ENCODE results near the gene CAPN2. TPM values are rescaled to one million over a fixed set of nuclear protein-coding genes. Genes with fewer than 3 reads are reported as not detected.
A peak's percentile ranks its signal among the peaks of the same experiment; 100 is the strongest.

The CAPN2 gene
- total RNA-seq, 1 donor from 2014 or later = 258 TPM

DNA sequence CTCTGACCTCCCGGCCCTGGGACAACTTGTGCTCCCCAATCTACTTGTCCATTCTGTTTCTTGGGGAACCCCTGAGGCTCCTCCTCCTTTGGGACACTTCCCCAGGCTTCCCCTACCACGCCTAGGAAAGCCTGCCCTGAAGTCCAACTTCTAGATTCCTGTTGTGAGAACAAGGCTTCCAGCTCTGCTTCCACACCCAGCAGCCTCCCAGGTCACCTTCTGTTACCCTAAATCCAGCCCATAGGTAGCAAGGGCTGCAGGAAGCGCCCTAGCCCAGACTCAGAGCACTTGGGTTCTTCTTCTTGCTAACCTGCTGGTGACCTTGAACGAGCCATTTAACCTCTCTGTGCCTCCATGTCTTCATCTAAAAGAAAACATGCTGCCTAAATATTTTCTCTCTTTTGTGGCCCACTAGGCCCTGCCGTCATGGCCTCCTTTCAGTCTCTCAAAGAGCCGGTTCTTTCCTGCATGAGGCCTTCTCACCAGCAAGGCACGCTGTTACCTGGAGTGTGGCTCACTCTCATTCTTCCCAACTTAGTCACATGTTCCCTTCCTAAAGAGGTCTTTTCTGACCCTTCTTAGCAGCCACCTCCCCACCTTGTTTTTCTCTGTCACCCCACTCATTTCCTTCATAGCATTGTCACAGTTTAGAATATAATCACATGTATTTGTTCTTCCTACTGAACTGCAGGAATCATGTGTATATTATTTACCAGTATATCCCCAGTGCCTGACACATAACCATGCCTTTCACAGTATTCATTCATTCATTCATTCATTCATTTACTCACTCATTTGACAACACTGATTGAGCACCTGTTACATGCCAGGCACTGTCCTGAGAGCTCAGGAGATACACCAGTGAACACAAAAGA is 1.4 kb downstream of the CAPN2 start:
- no peak for DNase-seq (ENCODE audit: low read depth)
- Histone ChIP-seq H3K36me3 (ENCODE audit: control insufficient read depth, insufficient read depth, low read length) (peaks cover 4% of the 10 kb centered on the region), H3K4me3 (ENCODE audit: low read depth, low read length) (peak overlapping the region; percentile 86), H3K27me3 (ENCODE audit: control insufficient read depth, insufficient read depth, low read length) (no peaks in the 10 kb centered on the region)
- TF ChIP-seq CTCF (IDR thresholded peaks at IDR 0.05; ENCODE audit: insufficient read depth, low read length, poor library complexity, severe bottlenecking) = no peak

DNA sequence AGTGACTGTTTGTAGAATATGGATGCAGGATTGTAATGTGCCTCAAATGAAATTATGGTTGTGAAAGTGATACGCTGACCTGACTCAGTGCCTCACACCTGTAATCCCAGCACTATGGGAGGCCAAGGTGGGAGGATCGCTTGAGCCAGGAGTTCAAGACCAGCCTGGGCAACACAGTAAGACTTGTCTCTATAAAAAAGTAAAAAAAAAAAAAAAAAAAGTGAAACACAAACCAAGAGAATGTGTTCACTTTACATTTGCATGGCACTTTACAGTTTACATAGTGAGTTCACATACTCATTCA is 2.0 kb downstream of the CAPN2 start:
- H3K36me3 ChIP-seq (ENCODE audit: control insufficient read depth, insufficient read depth, low read length) = peaks cover 4% of the 10 kb centered on the region
- no peak for DNase-seq (ENCODE audit: low read depth)
- TF ChIP-seq CTCF (IDR thresholded peaks at IDR 0.05; ENCODE audit: insufficient read depth, low read length, poor library complexity, severe bottlenecking) = no peak
- no peaks in the 10 kb centered on the region for H3K27me3 ChIP-seq (ENCODE audit: control insufficient read depth, insufficient read depth, low read length)
- peak overlapping the region; percentile 86 for H3K4me3 ChIP-seq (ENCODE audit: low read depth, low read length)

- H3K36me3 ChIP-seq (ENCODE audit: control insufficient read depth, insufficient read depth, low read length) = peaks cover 4% of the 10 kb centered on the region
- peak overlapping the region; percentile 23 for H3K4me3 ChIP-seq (ENCODE audit: low read depth, low read length)
- H3K27me3 ChIP-seq (ENCODE audit: control insufficient read depth, insufficient read depth, low read length) = no peaks in the 10 kb centered on the region
- no peak for TF ChIP-seq CTCF (IDR thresholded peaks at IDR 0.05; ENCODE audit: insufficient read depth, low read length, poor library complexity, severe bottlenecking)
- DNase-seq (ENCODE audit: low read depth) = no peak
Observed at GRCh38 chr1:223714849-223715603, 2.7 kb downstream of the CAPN2 start.

DNA sequence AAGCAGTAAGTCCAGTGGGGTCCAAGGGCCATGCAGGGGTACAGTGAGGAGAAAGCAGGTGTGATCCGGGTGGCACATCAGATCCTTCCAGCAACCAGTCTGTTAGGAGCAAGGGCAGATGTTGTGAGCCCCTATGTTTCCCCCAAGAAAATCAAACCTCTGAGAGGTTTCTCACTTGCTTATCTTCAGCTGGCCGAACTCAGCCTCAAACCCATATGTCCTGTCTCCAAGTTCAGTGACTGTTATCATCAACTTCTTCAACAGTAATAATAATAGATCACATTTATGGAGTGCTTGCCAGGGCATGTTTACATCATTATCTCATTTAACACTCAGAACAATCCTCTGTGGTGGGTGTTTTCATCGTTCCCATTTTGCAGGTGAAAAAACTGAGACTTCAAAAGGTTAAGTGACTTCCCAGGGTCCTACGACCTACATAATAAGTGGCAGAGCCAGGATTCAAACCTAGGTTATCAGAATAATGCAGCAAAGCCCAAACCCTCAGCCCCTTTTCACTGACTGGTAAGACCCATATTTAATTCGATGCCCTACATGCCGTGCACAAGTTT is 3.3 kb downstream of the CAPN2 start:
- H3K36me3 ChIP-seq (ENCODE audit: control insufficient read depth, insufficient read depth, low read length) = peaks cover 4% of the 10 kb centered on the region
- no peaks in the 10 kb centered on the region for H3K27me3 ChIP-seq (ENCODE audit: control insufficient read depth, insufficient read depth, low read length)
- no peak for TF ChIP-seq CTCF (IDR thresholded peaks at IDR 0.05; ENCODE audit: insufficient read depth, low read length, poor library complexity, severe bottlenecking)
- H3K4me3 ChIP-seq (ENCODE audit: low read depth, low read length) = peak overlapping the region; percentile 11
- no peak for DNase-seq (ENCODE audit: low read depth)

- Histone ChIP-seq H3K4me3 (ENCODE audit: low read depth, low read length) (no peak overlapping the region), H3K27me3 (ENCODE audit: control insufficient read depth, insufficient read depth, low read length) (no peaks in the 10 kb centered on the region), H3K36me3 (ENCODE audit: control insufficient read depth, insufficient read depth, low read length) (peaks cover 5% of the 10 kb centered on the region)
- no peak for DNase-seq (ENCODE audit: low read depth)
- no peak for TF ChIP-seq CTCF (IDR thresholded peaks at IDR 0.05; ENCODE audit: insufficient read depth, low read length, poor library complexity, severe bottlenecking)
Observed at GRCh38 chr1:223716302-223716862, 4.0 kb downstream of the CAPN2 start.

All from kidney epithelial cell (primary cell).